DMS53 treated with DMSO at 0.1 percent for 48 hours (cell line): Measurements from ENCODE around the gene ERC1.
A peak's percentile ranks its signal among the peaks of the same experiment; 100 is the strongest.

Experiments
- DNase-seq: peaks from one replicate; lab custom pipeline; 2025; ENCODE audit not compliant: unreplicated experiment; lab: John Stamatoyannopoulos, UW

Gene ERC1

DNA sequence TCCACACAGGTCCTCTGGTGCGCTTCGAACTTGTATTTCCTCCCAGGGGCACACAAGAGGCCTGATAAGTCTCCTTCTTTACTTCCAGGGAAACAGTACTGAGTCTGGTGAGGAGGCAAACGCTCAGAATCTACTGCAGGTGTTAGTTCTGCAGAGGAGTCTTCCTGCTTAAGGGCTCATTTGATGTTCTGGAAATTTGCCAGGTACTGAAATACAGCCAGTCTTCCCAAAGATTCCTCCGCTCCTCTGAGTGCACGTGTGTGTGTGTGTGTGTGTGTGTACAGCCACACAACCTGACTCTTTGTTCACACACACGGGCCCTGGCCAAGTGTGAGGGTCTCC, 511.3 kb downstream of the ERC1 start:
- no peak for DNase-seq

DNA sequence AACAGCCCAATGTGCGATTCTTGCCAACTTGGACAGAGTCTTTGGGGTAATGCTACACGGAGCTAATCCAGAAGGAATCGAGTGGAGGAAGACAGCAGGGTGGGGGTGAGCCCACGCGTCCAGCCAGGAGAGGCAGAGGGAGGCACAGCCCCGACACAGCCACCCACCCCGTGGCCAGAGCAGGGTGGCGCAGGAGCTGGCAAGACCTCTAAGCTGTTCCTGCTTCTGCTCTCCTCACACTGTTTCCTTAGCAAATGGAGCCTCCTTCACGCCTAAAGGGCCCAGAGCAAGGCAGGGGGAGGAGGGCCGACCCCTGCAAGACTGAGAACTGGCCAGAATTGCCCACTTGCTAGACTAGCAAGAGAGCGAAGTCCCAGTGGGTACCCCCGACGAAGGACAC, 511.8 kb downstream of the ERC1 start:
- DNase-seq, result no peak

DNA sequence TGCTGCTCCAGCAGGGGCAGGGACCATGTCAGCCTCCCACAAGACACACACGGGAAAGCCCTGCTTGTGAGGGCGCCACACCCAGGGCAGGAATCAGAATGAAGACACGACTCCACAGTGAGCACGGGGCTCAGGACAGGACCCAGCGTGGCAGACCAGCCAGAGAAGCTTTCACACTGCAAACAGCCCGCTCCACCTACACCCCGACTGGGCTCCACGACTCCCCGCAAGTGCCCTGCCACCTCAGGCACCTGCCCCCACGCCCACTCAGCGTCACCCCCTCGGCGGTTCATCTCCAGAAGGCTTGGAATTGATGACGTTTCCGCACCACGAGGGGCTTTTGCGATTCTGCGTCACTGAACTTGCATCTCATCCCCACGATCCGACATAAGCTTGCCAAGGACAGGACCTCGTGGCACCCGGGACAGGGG, 512.3 kb downstream of the ERC1 start:
- DNase-seq, result no peak

DNA sequence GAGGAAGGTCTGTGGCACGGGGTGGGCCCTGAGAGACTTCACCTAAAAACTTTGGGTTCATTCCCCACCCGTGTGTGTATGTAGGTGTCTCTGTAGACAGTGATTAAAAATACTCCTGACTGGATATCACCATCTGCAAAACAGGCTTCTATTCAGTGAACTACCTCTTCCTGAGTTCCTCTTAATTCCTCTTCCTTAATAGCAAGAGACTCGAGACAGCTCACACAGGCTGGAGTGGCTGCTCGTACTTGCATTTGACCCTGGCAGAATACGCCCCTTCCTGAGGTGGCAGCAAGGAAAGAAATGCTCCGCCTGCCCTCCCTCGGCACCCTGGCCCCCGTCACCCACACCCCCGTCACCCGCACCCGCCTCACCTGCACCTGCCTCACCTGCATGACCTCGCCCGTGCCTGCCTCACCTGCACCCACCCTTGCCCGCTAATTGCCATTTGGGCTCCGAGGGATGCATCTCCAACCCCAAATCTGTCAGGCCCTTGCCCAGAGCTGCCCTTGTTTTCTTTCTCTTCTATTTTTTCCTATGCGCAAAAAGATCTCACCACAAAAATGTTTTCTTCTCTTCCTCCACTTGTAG, 513.4 kb downstream of the ERC1 start:
- DNase-seq, result no peak

DNA sequence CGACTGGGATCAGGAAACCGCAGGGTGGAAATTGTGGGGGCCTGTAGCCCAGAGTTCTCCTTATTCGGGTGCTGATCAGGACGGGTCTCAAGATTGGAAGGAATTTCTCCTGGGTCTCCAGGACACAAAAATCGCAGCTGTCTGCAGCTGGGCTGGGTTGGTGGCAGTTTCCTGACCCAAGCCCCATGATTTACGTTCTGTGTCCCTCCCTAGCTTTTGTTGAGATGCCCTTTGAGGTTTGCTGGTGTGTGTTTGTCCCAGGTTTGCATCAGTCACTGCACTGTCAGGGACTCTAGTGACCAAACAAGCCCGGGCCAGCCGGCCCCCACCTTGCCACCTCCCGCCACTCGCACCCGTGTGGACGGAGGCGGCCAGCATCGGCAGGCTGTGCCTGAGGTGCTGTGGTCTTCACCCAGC, 513.9 kb downstream of the ERC1 start:
- DNase-seq, result no peak

DNA sequence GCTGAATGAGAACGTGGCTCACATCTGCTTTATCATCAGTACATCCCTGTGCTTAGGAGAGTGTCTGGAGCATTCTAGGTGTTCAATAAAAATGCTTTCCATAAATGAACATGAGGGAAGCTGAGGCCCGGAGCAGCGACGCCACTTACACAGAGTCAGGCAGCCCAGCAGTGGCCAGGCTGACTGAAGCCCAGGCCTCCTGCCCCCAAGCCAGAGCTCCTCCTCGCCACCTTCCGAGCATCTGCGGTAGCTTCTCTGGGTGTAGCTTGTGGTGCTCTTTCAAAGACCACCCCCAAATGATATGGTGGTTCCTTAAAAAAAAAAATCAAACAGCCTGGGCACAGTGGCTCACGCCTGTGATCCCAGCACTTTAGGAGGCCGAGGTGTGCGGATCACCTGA, 514.6 kb downstream of the ERC1 start:
- no peak for DNase-seq

DNA sequence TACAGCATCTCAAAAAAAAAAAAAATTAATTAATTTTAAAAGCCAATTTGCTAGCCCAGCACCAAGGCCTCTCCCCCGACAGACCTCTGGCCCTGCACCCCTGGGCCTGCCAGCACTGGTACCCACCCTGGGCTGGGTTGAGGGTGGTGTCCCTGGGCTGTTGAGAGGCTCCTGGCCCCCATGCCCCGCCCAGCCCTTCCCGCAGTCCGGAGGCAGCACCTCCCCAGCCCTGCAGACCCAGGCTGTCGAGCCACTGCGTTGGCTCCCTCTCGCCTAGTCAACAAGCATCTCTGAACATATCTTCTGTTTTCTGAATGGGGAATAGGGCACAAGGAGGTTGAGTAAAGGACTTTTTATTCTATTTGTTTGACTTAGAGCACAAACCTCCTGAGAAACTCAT, 516.3 kb downstream of the ERC1 start:
- DNase-seq, result no peak

DNA sequence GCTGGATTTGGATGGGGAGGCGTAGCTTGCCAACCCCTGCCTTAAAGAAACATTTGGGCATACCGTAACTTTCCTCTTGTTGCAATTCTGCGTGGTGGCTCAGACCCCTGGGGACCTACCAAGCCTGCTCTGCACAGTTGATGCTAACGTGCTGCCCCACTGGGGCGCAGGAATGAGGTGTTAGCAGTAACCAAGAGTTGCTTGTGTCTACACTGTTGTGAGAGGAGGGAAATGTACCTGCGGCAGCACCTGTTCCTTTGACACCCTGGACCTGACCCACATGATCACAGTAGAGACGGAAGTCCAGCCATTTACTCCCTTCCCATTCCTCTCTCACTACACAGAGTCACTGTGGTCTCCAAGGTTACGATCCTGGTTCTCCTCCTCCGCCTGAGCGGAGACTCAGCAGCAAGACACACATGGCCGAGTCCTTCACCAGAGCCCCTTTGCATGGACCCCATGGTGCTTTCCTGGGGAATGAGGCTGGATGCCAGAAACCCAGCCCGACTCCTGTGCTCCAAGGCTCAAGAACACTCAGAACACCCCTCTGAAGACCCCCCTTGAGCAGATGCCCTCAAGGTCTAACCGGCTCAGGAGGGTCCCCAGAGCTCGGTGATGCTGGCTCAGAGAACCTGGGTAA, 518.5 kb downstream of the ERC1 start:
- no peak for DNase-seq

DNA sequence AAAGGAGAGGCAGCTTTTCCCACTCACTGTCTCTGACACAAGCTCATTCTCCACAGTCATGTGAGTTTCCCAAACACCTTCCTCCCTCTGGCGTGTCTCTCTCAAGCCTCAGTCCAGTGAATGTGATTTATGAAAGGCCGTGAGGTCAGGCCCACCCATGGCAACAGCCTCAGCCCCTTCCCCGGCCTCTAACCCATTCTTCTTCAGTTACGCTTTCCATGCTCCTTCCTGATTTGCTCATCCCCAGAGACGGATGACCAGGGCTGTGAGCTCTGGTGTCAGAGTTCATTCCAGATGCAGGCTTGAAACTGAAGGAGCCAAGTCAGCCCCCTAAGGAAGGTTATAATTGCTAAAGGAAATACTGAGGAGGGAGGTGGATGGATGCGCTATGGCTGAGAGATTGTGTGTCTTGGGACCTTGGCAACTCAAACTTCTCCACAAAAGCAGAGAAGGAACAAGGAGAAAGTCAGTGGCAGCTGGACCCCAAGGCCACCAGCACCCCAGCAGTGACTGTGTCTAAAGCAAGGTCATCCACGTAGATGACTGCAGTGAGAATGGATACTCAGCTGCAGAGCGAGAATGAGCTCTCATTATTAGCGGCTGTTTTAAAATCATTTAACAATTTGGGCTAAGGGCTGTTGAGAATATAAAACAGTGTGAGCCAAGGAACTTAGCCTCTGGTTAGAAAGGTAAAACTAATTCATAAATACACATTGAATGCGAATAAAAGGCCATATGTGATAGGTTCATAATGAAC, 519.2 kb downstream of the ERC1 start:
- no peak for DNase-seq

DNA sequence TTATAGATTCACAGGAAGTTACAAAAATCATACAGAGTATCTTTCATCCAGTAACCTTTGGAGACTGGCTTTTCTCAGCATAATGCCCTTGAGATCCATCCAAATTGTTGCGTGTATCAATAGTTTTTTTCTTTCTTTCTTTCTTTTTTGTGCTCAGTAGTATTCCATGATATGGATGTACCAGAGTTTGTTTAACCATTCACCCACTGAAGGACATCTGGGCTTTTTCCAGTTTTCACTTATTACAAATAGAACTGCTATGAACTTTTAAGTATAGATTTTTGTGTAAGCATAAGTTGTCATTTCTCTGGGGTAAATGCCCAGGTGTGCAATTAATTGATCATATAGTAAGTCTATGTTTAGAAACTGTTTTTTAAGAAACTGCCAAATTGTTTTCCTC, 524.0 kb downstream of the ERC1 start:
- DNase-seq, result no peak

DNA sequence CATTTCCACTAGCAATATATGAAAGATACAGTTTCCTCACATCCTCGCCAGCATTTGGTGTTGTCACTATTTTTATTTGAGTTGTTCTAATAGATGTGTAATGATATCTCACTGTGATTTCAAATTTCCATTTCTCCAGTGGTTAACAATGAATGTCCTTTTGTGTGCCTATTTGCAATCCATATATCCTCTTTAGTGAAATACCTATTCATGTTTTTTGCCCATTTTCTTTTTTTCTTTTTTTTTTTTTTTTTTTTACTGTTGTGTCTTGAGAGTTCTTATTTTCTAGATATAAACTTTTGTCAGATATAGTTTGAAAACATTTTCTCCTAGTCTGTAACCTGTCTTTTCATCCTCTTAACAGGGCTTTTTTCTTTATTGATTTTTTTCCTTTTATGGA, 524.4 kb downstream of the ERC1 start:
- no peak for DNase-seq

DNA sequence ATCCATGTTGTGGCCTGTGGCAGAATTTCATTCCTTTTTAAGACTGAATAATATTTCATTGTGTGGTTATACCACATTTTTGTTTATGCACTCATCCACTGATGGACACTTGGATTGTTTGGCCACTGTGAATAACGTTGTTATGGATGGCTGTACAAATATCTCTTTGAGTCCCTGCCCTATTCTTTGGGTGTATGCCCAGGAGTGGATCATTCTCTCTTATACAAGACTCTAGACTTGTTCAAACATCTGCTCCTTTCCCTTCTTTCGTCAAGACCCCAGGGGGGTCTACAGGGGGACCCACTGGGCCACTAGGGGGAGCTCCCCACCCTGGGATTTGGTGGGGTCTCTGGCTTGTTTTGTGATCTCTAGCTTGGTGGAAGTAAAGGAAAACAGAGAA, 526.0 kb downstream of the ERC1 start:
- peak; percentile 24 for DNase-seq

DNA sequence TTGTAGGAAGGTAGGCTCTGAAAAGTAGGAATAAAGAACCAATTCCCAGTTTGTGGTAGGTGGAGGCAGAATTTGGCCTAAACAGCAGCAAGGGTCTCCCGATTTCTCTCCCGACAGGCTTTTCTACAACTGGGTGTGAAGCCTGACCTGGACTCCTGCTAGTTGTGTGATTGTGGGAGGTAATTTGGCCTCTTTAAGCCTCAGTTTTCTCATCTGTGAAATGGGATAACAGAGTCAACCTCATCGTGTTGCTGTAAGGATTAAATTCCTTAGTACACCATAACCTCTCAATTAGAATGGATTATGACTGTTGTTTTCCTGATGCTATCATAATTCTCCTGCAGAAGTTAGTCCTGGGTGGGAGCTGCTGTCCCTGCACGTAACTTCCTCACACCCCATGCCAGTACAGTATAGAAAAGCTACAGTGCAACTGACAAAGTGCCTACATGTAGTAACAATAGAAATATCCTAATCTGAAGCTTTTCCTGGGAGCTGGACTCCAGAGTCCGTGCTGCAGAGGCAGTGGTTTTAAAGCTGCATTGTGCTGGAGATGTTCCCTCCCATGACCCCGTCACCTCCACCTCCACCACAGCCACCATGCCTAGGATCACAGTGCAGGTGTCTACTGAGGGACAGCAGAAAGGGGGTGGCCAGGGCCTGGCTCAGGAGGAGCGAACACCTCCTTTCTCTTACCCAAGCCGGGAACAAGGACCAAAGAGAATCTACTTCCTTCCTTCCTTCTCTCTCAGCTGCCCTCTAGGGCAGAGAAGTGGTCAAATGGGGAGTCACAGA, 526.9 kb downstream of the ERC1 start:
- DNase-seq, result peak; percentile 68

DNA sequence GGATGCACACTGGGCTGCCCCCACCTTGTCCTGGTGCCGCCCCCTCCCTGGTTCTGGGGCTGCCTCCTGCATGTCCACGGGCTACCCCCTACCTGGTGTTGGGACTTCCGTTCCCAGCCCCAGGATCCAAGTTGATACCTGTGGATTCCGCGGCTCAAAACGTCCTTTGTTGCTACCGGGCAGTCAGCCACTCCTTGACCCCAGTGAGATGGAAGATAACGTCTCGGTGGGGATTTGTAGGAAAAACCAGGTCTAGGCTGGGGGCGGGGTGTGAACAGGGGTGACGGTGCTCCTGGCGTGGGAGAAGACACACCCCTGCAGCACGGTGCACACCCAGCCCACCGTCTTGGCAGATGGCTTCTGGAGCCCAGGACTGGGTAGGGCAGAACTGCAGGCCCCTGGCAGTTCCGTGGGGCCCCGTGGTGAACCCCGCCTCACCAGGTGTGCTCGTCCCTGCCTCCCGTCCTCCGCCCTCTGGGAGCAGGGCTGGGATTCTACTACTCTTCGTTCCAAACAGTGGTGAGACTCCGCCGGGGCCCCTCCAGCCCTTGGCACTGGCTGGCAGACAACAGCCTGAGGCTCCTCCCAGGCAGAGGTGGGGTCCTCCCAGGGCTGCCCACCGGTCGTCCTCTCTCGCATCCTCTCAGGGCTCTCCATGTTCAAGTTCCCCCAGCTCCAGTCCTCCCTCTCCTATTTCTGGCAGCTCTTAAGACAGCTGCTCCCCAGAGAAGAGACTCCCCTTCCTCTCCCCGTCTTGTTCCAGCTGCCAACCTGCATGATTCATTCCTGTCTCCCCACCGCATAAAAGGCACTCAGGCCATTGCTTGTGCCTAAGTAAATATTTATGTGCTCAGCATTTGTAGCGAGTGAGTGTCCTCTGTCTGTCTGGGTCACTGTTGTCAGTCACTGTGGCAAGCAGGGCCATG, 527.8 kb downstream of the ERC1 start:
- DNase-seq, result peak; percentile 98

DNA sequence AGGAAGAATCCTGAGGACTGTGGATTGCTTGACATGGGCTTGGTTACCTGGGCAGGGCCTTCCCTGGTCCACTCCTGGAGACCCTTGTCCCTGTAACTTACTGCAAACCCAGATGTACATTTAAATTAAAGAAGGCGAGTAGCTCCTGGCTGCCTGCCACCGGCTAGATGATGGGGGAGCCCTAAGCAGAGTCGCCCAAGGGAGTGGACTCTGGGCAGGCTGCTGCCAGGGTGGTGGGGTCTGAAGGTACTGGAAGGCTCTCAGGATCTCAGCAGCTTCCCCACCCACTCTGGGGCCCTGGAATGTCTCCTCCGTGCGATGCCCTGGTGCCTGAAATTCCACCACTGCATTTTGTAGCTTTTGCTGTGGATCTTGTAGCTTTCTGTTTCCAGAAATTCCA, 528.6 kb downstream of the ERC1 start:
- DNase-seq, result no peak

DNA sequence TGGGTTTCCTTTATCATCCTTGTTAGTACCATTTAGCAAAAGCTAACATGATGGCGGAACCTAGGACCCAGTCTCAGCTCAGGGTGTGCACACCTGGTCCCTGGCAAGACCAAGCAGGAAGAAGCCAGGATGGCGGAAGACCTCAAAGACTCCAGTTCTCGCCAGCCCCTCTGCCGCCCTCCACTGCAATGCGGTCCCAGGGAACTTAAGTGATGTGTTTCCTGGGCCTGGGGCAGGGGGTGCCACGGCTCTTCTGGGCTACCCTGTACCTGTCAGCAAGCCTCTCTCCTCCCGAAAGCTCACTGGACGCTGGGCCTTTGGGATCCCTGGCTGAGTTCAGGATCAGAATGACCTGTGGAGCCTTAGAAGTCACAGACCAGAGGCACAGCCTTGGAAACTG, 532.0 kb downstream of the ERC1 start:
- DNase-seq, result no peak

DNA sequence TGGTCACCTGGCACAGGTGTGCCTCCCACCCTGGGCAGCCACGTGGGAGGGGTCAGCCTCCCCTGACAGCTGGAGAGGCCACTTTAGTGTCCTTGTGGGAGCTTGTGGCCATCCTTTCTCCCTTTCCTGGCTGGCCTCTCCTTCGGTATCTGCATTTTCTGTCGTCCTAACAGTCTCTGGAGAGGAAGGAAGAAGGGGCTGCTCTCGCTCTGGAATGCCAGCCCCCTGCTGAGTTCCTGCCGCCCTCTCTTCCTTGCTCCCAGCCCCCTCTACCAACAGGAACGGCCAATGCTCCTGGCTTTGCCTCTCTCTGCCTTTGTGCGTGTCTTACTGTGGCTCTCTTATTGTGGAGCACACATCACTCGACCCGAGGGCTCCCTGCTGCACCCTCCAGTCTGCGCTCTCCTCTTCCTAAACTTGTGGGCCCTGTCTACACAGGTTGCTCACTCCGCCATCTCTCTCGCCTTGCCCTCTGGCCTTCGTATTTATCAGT, 532.6 kb downstream of the ERC1 start:
- no peak for DNase-seq

DNA sequence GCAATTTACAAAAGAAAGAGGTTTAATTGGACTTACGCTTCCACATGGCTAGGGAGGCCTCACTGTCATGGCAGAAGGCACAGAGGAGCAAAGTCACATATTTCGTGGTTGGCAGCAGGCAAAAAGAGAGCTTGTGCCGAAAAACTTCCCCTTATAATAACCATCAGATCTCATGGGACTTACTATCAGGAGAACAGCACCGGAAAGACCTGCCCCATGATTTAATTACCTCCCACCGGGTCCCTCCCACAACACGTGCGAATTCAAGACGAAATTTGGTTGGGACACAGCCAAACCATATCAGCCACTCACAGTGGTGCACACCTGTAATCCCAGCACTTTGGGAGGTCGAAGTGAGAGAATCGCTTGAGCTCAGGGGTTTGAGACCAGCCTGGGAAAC, 534.8 kb downstream of the ERC1 start:
- no peak for DNase-seq

DNA sequence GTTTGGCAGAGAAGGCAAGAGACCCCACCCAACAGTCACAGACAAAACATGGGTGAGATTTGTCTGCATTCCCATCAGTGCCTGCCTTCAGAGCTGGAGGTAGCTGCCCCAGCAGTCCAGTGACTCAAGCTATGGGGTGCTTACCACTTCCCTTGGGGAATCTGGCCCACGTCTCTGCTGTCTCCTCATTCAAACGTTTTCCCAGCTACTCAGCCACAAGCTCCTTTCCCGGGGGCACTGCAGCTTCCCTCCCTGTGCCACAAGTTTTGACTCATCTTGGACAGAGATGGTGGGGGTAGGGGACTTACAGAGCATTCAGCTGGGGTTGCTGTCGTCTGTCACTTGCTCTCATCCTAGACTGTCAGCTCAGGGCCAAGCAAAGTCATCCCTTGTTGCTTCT, 536.8 kb downstream of the ERC1 start:
- no peak for DNase-seq

DNA sequence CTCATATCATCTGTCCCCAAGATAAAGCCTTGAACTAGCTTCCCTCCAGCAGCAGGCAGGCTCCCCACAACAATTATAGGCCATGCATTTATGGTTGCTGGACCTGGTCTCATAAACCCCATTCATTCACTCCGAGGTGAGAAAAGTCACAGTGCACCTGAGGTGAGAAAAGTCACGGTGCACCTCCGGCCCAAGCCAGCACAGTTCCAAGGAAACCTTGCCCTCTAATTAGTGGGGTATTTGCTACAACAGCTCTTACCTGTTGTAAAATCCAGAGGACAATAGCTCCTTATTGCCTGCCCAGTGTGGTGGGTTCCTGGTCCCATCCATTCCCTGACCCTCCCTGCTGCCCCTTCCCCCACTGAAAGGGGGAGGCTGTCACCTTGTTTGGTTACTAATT, 537.8 kb downstream of the ERC1 start:
- no peak for DNase-seq
